HepG2 (cell line): Measurements from ENCODE around the gene KRTCAP3. TPM values are rescaled to one million over a fixed set of nuclear protein-coding genes. Genes with fewer than 3 reads are reported as not detected.

Source experiments
- AHDC1 ChIP-seq: sonication (generic); formaldehyde crosslinking; IDR thresholded peaks from 2 replicates; pipeline ENCODE4 v1.5.1; 2020; ENCODE audit warnings: mild to moderate bottlenecking, missing genetic modification reagents, borderline replicate concordance
- ATF5 ChIP-seq: sonication (generic); formaldehyde crosslinking; IDR thresholded peaks from 2 replicates; pipeline ENCODE4 v1.4.0; 2020; ENCODE audit warnings: mild to moderate bottlenecking, low read depth, missing genetic modification reagents
- FOXM1 ChIP-seq: sonication (generic); formaldehyde crosslinking; IDR thresholded peaks from 2 replicates; pipeline ENCODE4 v1.5.0; 2020; ENCODE audit warnings: missing genetic modification reagents
- KIAA2018 ChIP-seq: sonication (generic); formaldehyde crosslinking; IDR thresholded peaks from 2 replicates; pipeline ENCODE4 v1.5.0; 2020; ENCODE audit warnings: mild to moderate bottlenecking, missing genetic modification reagents, borderline replicate concordance
- NCOA5 ChIP-seq: sonication (generic); formaldehyde crosslinking; IDR thresholded peaks from 2 replicates; pipeline ENCODE4 v1.4.0; 2020; ENCODE audit warnings: missing genetic modification reagents
- PHF8 ChIP-seq: sonication (generic); formaldehyde crosslinking; IDR thresholded peaks from 2 replicates; pipeline ENCODE4 v1.5.0; 2020; ENCODE audit warnings: missing genetic modification reagents
- POLR2AphosphoS5 ChIP-seq: IDR thresholded peaks from 2 replicates; pipeline ENCODE4 v1.6.1; 2012; ENCODE audit warnings: low read depth, low read length
- RNF219 ChIP-seq: sonication (generic); formaldehyde crosslinking; IDR thresholded peaks from 2 replicates; pipeline ENCODE4 v1.5.0; 2020; ENCODE audit warnings: mild to moderate bottlenecking, missing genetic modification reagents
- TCF12 ChIP-seq, 2 experiments: fragments of 450-650 bp in 1 of 2; sonication (generic) in 1 of 2; formaldehyde crosslinking in 1 of 2; IDR thresholded peaks; 2 replicates each; pipeline versions ENCODE4 v1.6.1 to v1.8.0; 2017 to 2022; ENCODE audit warnings: antibody characterized with exemption in 1 of 2, mild to moderate bottlenecking in 1 of 2, missing genetic modification reagents in 1 of 2, moderate library complexity in 1 of 2
- ZNF567 ChIP-seq: sonication (generic); formaldehyde crosslinking; IDR thresholded peaks from 2 replicates; pipeline ENCODE4 v1.8.1; 2023; ENCODE audit warnings: mild to moderate bottlenecking, missing genetic modification reagents, borderline replicate concordance
- polyA plus RNA-seq, 8 experiments: library from polyadenylated mRNA; depleted of rRNA in 3 of 8; stranded (reverse) in 7 of 8; unstranded in 1 of 8; fragments of >200 nt; fragmentation: Illumina TruSeq in 4 of 8; extraction: Trizol in 4 of 8; gene quantifications; 2 replicates each; pipeline versions ENCODE4 v1.2.1 to v1.2.3, GENCODE V29; 2011 to 2016; ENCODE audit warnings: low read depth in 4 of 8, missing spikeins in 1 of 8, mixed read lengths in 1 of 8; ENCODE audit not compliant: insufficient read depth in 1 of 8
- total RNA-seq, 5 experiments: library from RNA; depleted of rRNA; stranded (reverse); fragments of >200 nt; fragmentation: Illumina TruSeq; extraction: Trizol; gene quantifications; 2 replicates each; pipeline ENCODE4 v1.2.3, GENCODE V29; 2016; ENCODE audit warnings: low read depth in 1 of 5

The KRTCAP3 gene
- total and polyA plus RNA-seq, 2 of the 13 experiments (the other 11 are each of a cell fraction or from before 2014, with no cell fraction given): 2.1 to 4.5 TPM

GRCh38 chr2:27412419-27413152, 29.6 kb upstream of the KRTCAP3 start (continued):
- TF ChIP-seq AHDC1 (peak; percentile 74; the same call in 1 of the 2 replicates), NCOA5 (CRISPR knock-in tag) (no peak), FOXM1 (CRISPR knock-in tag) (no peak), KIAA2018 (CRISPR knock-in tag) (0 out of 2 replicates have a peak, but pooled peaks have one; percentile 50), ZNF567 (CRISPR knock-in tag) (no peak), PHF8 (CRISPR knock-in tag) (no peak), RNF219 (peak; percentile 3; the same call in 1 of the 2 replicates), TCF12 (IDR thresholded peaks at IDR 0.05) (no peak), TCF12 (CRISPR knock-in tag; IDR thresholded peaks at IDR 0.05) (no peak), POLR2AphosphoS5 (peak; percentile 41), ATF5 (no peak)
